ENCODE results near the gene PLCD3.

Gene PLCD3, protein sequence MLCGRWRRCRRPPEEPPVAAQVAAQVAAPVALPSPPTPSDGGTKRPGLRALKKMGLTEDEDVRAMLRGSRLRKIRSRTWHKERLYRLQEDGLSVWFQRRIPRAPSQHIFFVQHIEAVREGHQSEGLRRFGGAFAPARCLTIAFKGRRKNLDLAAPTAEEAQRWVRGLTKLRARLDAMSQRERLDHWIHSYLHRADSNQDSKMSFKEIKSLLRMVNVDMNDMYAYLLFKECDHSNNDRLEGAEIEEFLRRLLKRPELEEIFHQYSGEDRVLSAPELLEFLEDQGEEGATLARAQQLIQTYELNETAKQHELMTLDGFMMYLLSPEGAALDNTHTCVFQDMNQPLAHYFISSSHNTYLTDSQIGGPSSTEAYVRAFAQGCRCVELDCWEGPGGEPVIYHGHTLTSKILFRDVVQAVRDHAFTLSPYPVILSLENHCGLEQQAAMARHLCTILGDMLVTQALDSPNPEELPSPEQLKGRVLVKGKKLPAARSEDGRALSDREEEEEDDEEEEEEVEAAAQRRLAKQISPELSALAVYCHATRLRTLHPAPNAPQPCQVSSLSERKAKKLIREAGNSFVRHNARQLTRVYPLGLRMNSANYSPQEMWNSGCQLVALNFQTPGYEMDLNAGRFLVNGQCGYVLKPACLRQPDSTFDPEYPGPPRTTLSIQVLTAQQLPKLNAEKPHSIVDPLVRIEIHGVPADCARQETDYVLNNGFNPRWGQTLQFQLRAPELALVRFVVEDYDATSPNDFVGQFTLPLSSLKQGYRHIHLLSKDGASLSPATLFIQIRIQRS

DNA sequence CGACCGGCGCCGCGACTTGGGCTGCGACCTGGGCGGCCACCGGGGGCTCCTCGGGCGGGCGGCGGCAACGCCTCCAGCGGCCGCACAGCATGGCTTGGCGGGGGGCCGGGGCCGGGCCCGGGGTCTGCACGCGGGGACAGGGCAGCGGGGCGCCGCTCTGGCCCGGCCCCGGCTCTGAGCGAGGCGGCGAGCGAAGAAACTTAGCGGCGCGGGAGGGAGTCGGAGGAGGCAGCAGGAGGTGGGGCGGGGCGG, at the start of gene PLCD3:
Gene PLCD3, minus strand, starts transcription at position 196 of the 252 bp plus-strand sequence. Its CDS starts 105 bp downstream, at position 91.
- DNase-seq = no peak

DNA sequence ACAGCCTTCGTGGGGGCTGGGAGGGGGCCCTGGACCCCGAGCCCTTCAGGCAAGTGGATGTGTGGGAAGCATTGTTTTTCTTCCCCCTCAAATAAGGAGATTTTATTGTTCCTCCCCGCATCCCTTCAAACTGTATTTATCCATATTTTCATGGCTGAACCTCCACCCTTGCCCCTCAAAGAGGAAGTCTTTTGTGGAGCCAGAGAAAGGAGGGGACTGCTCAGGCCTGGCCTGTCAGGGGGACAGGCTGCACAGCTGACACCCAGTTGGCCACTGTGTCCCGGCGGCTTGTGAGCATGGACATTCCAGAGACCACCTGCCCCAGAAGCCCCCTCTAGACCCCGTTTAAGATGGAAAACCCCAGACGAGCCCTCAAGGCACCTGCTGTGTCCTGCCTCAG, 45.2 kb upstream of the PLCD3 start:
- no peak for DNase-seq

DNA sequence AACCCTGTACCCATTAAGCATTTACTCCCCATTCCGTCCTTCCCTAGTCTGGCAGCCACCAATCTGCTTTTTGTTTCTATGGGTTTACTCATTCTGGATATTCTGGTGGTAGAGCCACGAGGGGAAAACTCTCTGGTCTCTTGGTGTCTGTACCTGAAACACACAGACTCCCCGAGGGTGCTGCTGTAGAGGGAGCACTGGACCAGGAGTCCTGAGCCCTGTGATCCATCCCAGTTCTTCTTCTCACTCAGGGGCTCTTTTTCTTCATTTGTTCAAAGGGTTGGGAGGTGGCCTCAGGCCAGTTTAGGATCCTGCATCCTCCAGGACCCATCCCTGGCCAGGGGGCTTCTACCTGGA, 43.4 kb upstream of the PLCD3 start:
- no peak for DNase-seq

DNA sequence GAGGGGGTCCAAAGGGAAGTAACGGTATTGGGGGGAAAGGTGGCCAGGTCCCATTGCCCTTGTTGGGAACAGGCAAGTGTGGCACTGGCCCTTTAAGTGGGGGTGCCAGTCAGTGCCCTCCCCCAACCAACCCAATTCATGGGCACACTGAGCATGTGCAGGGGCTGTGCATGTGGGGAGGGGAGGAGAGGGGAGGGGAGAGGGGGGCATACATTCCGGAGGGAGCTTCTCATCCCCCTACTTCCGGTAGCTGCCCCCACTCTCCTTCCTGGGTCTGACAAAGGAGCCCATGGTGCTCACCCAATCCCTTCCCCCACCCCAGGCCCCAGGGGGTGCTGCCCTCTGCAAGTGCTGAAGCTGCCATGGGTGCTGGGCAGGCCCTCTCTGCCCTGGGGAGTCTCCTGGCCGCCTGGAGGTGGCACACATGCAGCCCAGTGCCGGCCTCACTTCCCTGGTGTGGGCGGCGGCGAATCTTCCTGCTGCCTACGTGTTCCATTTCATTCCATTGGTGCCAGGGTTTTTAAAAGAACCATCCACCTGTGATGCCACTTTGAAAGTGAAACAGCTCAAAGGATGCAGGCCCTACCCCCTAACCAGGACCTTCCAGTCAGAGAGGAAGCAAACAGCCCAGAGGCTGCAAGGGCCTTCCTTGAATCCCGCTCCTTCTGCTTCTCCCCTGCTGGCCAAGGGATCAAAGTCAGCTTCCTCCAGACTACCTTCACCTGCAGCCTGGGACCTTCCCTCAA, 40.4 kb upstream of the PLCD3 start:
- DNase-seq = peak; percentile 87

DNA sequence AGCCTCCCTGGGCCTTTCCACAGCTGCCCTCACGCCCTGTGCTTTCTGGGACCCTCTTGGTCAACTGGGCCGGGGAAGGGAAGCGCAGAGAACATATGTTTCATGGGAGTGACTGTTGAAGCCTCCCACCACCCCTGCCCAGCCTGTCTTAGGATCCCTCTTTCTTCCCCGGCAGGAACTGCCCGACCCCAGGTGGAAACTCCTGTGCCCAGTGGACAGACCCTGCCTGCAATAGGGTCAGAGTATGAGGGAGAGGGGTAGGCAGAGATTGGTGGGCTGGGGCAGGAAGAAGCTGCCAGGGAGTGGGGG, 39.9 kb upstream of the PLCD3 start:
- DNase-seq = no peak

DNA sequence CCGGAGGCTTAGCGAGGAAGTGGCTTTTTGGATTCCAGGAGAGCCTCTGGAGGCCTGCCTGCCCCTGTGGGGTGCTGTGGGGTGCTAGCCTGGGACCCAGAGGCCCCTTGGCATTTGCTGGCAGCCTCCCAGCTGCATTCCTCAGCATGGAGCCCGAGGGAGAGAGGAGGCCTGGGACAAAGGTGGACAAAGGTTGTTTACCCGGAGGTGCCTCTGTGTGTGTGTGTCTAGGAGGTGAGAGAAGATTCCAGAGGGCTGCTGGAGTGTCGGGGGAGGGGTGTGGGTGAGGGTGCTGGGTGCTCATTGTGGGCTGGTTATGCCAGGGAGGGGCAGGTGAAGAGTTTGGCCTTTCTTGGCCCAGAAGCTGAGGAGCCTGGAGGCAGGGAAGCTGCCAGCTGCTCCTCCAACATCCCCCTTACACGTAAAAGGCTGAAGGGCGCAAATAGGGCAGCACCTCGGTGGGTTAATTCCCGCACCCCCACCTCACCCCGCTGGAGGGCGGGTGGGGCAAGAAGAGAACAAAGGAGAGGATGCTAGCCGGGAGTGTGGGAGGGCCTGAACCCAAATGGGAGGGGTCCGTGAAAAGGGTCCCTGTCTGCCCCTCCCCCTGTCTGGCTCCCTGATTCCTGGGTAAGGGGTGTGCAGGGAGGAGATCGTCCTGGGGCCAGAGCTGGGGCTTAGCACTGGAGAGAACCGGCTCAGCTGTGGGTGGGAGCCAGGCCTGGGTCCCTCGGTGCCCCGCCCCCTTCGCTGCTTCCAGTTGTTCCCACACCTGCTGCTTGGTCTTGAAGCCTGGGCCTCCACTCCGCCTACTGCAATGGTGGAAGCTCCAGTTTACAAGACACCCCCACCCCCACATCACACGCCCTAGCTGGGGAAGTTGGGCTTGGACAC, 39.3 kb upstream of the PLCD3 start:
- peak; percentile 88 for DNase-seq

DNA sequence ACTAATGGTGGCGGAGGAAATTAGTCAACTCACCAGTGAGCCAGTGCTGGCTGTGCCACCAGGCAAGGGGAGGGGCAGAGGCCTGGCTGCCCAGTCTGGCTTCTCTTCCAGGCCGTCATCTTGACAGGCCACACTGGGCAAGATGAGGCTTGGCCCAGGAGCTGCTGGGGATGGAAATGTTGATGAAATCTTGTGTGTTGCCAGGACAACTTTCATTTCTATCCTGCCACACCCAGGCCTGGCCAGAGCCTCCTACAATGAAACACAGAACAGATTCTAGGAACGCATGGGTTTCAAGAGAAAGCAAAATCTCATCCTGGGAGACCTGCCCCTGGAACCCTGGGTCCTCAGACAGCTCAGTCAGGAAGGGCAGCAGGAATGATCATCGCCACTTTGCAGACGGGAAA, 38.6 kb upstream of the PLCD3 start:
- peak; percentile 91 for DNase-seq

DNA sequence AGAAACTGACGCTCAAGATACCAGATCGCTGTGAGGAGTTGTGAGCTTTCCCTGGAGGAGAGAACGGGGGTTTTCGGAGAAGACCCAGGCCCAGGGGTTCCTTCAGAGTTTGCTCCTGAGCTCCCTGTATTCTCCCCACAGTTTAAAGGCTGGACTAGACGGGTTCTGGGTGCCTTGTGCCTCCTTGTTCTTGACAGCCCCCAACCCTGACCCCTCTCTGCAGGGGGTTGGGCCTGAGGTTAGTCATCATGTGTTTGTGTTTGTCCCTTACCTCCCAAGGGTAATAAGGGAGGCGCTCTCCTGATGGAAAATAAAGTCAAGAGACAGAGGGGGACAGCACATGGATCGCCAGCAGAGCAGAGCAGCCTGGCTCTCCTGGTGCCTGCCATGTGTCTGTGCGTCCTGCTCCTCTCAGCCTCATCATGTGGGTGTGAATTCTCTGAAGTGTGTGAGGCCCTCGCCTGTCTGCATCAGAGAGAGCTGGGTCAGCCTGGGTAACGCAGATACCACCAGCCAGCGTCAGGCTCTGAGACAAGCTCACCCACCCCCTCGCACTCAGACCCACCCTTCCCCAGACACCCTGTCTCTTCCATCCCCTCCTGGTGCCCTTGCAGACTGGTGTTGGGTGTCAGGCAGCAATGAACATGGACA, 38.1 kb upstream of the PLCD3 start:
- no peak for DNase-seq

DNA sequence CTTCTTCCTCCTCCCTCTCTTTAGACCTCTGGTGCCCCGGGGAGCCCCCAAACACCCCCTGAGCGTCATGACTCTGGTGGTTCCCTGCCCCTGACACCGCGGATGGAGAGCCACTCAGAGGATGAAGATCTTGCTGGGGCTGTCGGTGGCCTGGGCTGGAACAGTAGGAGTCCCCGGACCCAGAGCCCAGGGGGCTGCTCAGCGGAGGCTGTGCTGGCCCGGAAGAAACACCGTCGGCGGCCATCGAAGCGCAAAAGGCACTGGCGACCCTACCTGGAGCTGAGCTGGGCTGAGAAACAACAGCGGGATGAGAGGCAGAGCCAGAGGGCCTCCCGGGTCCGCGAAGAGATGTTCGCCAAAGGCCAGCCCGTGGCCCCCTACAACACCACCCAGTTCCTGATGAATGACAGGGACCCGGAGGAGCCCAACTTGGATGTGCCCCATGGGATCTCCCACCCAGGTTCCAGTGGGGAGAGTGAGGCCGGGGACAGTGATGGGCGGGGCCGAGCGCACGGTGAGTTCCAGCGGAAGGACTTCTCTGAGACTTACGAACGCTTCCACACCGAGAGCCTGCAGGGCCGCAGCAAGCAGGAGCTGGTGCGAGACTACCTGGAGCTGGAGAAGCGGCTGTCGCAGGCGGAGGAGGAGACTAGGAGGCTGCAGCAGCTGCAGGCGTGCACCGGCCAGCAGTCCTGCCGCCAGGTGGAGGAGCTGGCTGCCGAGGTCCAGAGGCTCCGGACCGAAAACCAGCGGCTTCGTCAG, 36.9 kb upstream of the PLCD3 start:
- no peak for DNase-seq

DNA sequence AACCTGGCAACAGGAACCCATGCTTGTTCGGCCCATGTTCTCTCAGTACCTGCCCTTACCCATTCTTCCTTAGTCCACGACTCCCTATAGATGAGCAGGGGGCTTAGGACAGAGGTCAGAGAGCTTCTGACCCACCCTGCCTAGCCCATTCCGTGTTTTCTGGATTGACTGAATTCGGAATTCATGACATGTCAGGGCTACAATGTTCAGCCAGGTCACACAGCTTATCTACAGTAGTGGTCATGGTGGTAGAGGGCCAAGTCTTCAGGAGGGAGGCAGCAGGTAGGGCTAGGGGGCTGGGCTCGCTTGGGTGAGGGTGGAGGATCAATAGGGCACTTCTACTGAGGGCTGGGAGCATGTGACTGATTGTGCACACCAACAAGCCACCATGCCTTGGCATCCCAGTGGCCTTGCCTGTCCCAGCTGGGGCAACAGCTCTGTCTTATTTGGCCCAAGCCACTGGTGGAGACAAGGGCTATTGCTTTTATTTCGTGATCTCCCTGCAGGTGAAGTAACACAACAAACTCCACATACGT, 32.5 kb upstream of the PLCD3 start:
- DNase-seq = no peak

DNA sequence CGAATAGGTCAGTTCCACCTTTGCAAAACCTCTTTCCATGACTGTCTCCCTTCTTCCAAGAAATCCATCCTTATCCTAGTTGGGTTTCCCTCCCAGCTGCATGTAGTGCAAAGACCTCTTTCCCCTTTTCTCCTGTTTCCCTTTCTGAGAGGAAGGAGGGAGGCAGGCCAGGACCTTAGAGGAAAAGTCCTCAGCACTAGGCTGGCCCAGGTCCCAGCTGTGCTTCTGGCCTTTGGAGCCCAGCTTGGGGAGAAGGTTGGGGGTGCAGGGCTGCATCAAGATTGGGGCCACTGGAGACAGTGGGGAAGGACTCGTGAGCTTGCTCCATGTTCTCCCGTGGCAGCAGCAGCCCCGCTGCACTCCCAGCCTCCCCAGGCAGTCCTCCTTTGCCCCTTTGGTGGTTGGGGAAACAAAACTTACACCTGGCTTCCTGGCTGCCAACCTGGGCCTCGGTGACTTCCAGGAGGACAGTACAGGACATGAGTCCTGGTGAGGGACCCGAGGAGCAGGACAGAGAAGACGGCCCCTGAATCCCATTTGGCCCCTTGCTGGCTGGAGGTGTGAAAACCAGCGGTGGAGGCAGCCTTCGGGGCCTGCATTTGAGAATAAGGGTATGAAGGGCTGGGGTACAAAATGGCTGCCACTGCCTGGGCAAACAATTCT, 29.8 kb upstream of the PLCD3 start:
- DNase-seq = no peak

DNA sequence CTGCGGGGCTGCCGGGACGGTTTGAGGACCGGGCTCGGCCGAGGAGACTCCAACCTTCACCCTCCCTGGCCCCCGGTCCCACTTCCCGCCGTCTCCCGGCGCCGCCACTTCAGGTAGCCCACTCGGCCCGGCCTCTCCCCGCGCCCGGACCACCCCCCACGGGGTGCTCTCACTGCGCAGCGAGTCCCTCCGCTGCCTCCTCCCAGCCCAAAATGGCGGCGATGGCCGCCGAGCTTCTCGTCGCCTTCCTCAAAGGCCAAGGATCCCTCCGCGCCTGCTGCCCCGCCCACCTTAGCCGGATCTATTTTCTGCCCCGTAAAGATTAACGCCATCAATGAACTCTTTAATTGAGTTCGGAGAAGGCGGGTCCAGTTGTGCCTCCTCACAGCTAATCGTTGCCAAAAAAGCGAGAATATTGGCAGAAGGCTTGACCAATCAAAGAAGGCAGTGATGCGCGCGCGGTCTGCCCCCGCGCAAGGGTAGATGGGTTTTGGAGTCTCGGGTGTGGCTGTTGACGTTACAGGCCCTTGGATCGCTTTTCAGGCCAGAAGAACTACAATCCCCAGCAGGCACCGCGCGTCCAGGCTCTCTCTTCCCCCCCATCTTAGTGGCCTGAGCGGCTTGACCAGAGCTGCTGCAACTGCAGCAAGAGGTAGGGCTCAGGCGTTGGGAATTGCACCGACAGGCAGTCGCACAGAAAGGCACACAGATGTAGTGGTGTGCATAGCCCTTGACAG, 29.1 kb upstream of the PLCD3 start, which contains the start of gene HEXIM2:
Gene HEXIM2, plus strand, starts transcription at position 588 of the 737 bp plus-strand sequence. CDS start 919 bp downstream, outside the sequence.
- peak; percentile 99 for DNase-seq

DNA sequence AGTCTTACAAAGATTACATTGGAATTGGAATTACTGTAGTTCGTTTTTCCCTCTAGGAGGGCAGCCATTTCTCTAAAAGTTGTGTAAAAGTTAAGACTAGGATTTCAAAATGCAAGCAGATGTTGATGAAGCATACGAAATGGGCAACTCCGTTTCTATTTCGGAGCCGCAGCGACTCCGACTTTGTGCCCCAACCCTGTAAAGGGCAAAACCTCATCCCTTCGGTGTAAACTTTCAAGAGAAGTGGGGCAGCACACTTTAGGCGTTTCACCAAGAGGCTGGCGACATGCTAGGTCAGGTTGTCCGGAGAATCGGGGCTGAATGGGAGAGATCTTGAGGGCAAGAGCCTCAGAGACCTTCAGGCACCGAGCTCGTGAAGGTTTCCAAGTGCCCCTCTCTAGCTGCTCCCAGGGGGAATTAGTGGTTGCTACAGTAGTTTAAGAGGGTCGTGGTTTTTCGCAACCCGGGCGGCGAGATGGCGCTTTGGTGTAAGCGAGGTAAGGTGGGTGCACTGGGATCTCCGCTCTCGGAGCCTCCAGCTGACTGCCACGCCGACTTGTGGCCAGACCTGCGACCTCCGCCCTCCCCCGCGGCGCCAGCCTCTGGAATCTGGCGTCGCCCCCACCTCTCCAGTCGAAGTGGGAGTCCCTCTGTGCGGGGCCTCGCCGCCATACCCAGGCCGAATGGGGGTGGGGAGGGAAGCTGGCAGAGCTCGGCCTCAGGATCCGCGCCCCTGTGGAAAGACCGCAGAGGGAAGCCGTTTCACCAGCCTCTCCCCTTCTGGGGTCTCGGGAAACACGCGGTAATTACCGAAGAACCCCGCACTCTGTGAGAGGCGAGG, 28.4 kb upstream of the PLCD3 start:
- peak; percentile 86 for DNase-seq

DNA sequence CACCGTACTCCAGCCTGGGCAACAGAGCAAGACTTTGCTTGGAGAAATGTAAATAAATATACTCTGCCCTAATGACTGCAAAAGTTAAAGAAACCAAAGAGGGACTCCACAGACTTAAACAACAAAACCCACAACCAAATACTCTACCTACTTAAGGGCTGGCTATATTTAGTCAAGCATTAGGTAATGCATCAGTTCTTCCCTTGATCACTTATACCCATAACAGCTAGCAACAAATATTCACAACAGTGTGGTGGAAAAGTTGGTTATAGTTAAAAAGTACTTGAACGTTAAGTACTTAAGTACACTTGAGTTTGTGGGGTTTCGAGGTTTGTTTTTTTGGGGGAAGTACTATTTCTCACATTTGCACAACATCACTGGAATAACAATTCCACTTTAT, 23.9 kb upstream of the PLCD3 start:
- DNase-seq = no peak

DNA sequence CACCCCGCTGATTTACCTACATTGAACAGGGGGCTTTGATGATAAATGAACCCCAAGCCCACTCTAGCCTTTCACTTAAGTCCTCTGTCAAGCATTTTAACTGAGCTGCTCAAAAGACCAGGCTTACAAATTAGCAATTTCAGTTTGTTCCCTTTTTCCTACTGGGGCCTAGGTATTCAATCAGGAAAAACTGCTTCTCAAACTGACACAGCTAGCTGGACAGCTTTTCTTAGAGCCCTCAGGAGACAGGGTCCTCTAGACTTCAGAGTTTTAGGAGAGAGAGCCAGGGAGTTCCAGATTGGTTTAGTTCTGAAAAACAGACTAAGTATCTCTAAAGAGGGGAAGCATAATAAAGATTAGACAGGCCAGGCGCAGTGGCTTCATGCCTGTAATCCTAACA, 23.2 kb upstream of the PLCD3 start:
- DNase-seq = no peak

DNA sequence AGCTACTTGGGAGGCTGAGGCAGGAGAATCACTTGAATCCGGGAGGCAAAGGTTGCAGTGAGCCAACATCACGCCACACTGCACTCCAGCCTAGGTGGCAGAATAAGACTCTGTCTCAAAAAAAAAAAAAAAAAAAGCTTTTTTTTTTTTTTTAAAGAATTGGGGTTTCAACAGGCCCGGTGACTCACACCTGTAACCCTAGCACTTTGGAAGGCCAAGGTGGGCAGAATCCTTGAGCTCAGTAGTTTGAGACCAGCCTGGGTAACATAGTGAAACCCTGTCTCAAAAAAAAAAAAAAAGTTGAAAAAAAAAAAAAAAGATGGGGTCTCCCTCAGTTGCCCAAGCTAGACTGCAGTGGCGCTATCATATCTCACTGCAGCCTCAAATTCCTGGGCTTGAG, 22.7 kb upstream of the PLCD3 start:
- no peak for DNase-seq

DNA sequence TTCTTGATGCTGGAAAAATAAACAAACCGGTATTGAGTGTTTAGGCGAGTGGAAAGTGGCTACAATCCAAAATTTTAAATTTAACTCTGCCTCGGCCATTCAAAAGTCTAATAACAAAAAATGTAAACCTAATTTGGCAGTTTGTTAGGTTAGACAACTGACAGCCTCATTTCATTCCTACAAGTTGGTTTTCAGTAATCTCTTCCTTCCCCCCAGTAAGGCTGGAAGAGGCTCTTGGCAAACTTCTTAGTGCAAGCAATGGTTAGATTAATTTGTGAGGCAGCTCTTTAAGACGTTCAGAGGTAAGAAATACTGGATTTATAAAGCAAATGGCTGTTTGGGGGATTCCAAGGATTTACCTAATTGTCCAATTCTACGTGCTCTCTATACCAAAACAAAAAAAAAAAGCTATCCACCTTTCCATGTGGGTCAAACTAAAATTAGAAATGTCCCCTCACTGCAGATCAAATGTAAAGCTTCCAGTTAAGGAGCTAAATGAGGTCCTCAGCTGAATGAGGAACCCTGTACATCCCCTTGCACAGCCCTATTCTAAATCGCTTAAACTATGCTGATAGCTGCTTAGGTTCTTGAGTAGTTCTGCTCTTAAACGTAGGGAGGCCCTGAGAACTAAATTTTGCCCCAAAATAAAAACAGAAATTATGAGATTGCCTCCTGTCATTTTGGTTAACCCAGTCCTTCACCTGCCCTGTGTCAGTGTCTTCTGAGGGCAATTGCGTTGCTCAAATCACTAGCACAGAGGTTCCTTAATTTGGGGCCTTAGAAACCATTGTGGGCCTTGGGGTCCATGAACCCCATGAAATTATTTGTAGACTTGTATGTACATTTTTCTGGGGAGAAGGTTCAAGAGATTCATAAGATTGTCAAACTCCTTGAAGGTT, 18.8 kb upstream of the PLCD3 start:
- DNase-seq = no peak

All from femur (tissue), 1 donor.